SU-DHL-6 (cell line): ENCODE data around the gene RUFY3.
"Not testable (repeated sequence)": the region's sequence is repeated elsewhere in the genome, so short reads cannot be mapped to it uniquely, and the experiment has no call there.

Experiments
- EZH2phosphoT487 ChIP-seq: fragments of 200-600 bp; sonication (generic), shearing (Covaris generic); conservative IDR thresholded peaks from 2 replicates; pipeline ENCODE4 v1.6.1; 2018; ENCODE audit warnings: mild to moderate bottlenecking, antibody characterized with exemption, low read length, moderate library complexity, mixed read lengths
- TF ChIP-seq, protein P1 (sequence below): fragments of 200-600 bp; sonication (generic); IDR thresholded peaks from one replicate; pipeline ENCODE4 v1.5.1; 2017; ENCODE audit warnings: antibody characterized with exemption, mild to moderate bottlenecking, low read length, moderate library complexity; ENCODE audit not compliant: insufficient read depth, poor library complexity, severe bottlenecking

DNA sequence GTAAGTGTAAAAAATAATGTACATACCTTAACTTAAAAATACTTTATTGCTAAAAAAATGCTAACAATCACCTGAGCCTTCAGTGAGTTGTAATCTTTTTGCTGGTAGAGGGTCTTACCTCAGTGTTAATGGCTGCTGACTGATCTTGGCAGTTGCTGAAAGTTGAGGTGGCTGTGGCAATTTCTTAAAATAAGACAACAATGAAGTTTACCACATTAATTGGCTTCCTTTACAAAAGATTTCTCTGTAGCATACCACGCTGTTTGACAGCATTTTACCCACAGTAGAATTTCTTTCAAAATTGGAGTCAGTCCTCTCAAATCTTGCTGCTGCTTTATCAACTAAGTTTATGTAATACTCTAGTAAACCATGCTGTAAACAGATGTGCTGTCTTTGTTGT is 47.6 kb downstream of the RUFY3 start:
- TF ChIP-seq, protein P1, sequence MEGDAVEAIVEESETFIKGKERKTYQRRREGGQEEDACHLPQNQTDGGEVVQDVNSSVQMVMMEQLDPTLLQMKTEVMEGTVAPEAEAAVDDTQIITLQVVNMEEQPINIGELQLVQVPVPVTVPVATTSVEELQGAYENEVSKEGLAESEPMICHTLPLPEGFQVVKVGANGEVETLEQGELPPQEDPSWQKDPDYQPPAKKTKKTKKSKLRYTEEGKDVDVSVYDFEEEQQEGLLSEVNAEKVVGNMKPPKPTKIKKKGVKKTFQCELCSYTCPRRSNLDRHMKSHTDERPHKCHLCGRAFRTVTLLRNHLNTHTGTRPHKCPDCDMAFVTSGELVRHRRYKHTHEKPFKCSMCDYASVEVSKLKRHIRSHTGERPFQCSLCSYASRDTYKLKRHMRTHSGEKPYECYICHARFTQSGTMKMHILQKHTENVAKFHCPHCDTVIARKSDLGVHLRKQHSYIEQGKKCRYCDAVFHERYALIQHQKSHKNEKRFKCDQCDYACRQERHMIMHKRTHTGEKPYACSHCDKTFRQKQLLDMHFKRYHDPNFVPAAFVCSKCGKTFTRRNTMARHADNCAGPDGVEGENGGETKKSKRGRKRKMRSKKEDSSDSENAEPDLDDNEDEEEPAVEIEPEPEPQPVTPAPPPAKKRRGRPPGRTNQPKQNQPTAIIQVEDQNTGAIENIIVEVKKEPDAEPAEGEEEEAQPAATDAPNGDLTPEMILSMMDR = not testable (repeated sequence)
- not testable (repeated sequence) for TF ChIP-seq EZH2phosphoT487
